Activated CD8-positive, alpha-beta T cell treated with anti-CD3 and anti-CD28 coated beads for 36 hours (primary cell): ENCODE measurements around the gene CSPG5. TPM values are rescaled to one million over a fixed set of nuclear protein-coding genes. Genes with fewer than 3 reads are reported as not detected.

Experiments
- ATAC-seq: fragments of 200-7000 bp; cut with Tn5 transposase; one replicate; pipeline ENCODE4 v1.10.0; 2021; ENCODE audit warnings: mild to moderate bottlenecking, moderate library complexity
- CTCF ChIA-PET: fragments of 350-600 bp; sonication (Branson Sonifier 250); formaldehyde crosslinking; loops from one replicate; lab custom pipeline; 2021; ENCODE audit warnings: antibody characterized with exemption; lab: Charles Lee
- POLR2A ChIA-PET: fragments of 350-600 bp; sonication (Branson Sonifier 250); formaldehyde crosslinking; loops from one replicate; lab custom pipeline; 2021; ENCODE audit warnings: antibody characterized with exemption; lab: Charles Lee
- DNase-seq: peaks from one replicate; pipeline ENCODE4 v3.0.0-alpha.2; 2020
- H3K27ac Mint-ChIP-seq: one replicate; pipeline ENCODE4 v1.8.0; 2021; ENCODE audit warnings: mild to moderate bottlenecking, mixed read lengths
- H3K27me3 Mint-ChIP-seq: one replicate; pipeline ENCODE4 v1.8.0; 2021; ENCODE audit warnings: mixed read lengths
- H3K36me3 Mint-ChIP-seq: one replicate; pipeline ENCODE4 v1.8.0; 2021; ENCODE audit warnings: low read depth, mixed read lengths
- H3K4me1 Mint-ChIP-seq: one replicate; pipeline ENCODE4 v1.8.0; 2021; ENCODE audit warnings: low read depth, mixed read lengths
- H3K4me3 Mint-ChIP-seq: one replicate; pipeline ENCODE4 v1.8.0; 2021; ENCODE audit warnings: mild to moderate bottlenecking, moderate library complexity, mixed read lengths
- H3K9me3 Mint-ChIP-seq: one replicate; pipeline ENCODE4 v1.8.0; 2021; ENCODE audit warnings: mixed read lengths
- intact Hi-C: fragments of 100-400 bp; cut with micrococcal nuclease; formaldehyde crosslinking; loops from one replicate; pipeline ENCODE4 v1.10.0; 2022
- total RNA-seq, 2 experiments: library from RNA; stranded (reverse); gene quantifications; one replicate each; pipeline ENCODE4 v1.2.3, GENCODE V29; 2021
- TF ChIP-seq, protein P1 (sequence below): fragments of 200-600 bp; IDR thresholded peaks from one replicate; pipeline ENCODE4 v1.8.0; 2022; ENCODE audit warnings: antibody characterized with exemption, mild to moderate bottlenecking

CSPG5 gene, protein sequence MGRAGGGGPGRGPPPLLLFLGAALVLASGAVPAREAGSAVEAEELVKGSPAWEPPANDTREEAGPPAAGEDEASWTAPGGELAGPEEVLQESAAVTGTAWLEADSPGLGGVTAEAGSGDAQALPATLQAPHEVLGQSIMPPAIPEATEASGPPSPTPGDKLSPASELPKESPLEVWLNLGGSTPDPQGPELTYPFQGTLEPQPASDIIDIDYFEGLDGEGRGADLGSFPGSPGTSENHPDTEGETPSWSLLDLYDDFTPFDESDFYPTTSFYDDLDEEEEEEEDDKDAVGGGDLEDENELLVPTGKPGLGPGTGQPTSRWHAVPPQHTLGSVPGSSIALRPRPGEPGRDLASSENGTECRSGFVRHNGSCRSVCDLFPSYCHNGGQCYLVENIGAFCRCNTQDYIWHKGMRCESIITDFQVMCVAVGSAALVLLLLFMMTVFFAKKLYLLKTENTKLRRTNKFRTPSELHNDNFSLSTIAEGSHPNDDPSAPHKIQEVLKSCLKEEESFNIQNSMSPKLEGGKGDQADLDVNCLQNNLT
- under 1 TPM; 0.54 to 0.58 TPM for total RNA-seq

DNA sequence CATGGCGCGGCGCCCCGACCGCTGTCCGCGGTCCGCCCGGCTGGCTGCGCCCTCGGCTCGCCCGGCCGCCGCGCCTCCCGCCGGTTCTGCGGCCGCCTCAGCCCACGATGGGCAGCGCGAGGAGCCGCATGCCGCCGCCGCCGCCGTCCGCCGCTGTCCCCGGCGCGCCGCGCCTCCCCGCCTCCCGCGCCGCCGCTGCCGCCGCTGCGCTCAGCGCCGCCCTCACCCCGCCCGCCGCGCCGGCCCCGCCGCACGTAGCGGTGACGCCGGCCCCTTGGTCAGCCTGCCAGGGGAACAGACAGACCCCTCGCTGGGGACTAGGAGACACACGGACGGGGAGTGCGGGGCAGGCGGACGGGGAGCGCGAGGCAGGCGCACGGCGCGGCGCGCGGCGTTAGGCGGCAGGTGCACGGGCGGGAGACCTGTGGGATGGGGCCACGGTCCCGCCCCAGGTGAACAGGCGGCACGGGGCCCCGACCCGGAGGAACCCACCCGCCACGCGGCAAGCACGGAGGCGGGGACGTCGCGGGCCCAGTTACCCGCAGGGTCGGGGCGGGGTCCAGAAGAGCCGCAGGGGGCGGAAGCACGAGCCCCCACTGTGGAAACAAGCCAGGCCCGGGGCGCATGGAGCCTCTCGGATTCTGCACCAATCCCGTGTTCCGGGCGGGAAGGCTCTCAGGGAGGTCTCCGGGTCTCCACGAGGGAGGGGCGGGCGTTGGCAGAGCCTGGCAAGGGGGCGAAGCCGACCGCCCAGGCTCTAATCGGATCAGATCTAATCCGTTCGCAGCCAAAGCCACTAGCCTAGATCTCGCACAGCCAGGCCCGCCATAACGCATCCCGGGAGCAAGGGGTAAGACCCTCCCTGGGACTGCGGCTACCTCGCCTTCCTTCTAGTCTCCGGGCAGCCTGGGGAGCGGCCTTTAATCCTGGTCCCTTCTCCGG lies at the start of gene CSPG5:
Gene CSPG5, minus strand, starts transcription at position 175 of the 942 bp plus-strand sequence. Its CDS starts 172 bp downstream, at position 3.
- DNase-seq (peak; percentile 27), ATAC-seq (peak; percentile 46)
- H3K4me1 Mint-ChIP-seq, result no peaks in the 10 kb centered on the region
- intact Hi-C loops, result no loop called here
- TF ChIP-seq, protein P1, sequence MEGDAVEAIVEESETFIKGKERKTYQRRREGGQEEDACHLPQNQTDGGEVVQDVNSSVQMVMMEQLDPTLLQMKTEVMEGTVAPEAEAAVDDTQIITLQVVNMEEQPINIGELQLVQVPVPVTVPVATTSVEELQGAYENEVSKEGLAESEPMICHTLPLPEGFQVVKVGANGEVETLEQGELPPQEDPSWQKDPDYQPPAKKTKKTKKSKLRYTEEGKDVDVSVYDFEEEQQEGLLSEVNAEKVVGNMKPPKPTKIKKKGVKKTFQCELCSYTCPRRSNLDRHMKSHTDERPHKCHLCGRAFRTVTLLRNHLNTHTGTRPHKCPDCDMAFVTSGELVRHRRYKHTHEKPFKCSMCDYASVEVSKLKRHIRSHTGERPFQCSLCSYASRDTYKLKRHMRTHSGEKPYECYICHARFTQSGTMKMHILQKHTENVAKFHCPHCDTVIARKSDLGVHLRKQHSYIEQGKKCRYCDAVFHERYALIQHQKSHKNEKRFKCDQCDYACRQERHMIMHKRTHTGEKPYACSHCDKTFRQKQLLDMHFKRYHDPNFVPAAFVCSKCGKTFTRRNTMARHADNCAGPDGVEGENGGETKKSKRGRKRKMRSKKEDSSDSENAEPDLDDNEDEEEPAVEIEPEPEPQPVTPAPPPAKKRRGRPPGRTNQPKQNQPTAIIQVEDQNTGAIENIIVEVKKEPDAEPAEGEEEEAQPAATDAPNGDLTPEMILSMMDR, result no peak
- ChIA-PET CTCF (no interaction called here), POLR2A (no interaction called here)
- no peak within 1 kb of the TSS for H3K27ac Mint-ChIP-seq
- peak within 1 kb of the TSS; percentile 60 for H3K4me3 Mint-ChIP-seq
- peaks cover 20% of the 10 kb centered on the region for H3K27me3 Mint-ChIP-seq
- no peaks in the 10 kb centered on the region for H3K36me3 Mint-ChIP-seq
- no peaks in the 10 kb centered on the region for H3K9me3 Mint-ChIP-seq

DNA sequence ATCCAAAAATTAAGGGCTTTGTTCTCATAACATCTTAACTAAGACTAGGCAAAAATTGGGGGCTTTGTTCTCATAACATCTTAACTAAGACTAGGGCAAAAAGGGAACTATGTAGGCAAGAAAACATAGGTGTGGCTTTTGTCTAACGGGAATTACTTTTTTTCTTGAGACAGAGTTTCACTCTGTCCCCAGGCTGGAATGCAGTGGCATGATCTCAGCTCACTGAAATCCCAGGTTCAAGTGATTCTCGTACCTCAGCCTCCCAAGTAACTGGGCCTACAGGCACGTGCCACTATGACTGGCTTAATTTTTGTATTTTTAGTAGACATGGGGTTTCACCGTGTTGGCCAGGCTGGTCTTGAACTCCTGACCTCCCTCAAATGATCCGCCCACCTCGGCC lies 49.8 kb upstream of the CSPG5 start:
- H3K4me3 Mint-ChIP-seq, result no peak overlapping the region
- no peaks in the 10 kb centered on the region for H3K27me3 Mint-ChIP-seq
- no peak for DNase-seq
- H3K9me3 Mint-ChIP-seq, result no peaks in the 10 kb centered on the region
- TF ChIP-seq, protein P1, result no peak
- no peaks in the 10 kb centered on the region for H3K4me1 Mint-ChIP-seq
- POLR2A ChIA-PET, result interaction anchor here (1.6 kb wide), 1 partner anchor 11 kb away, joined by 4 read pairs; no protein-coding TSS in a partner anchor
- H3K36me3 Mint-ChIP-seq, result peaks cover 39% of the 10 kb centered on the region
- no peak for ATAC-seq
- CTCF ChIA-PET, result interaction anchor here (3.1 kb wide), 1 partner anchor 11 kb away, joined by 13 read pairs; no protein-coding TSS in a partner anchor
- no peak overlapping the region for H3K27ac Mint-ChIP-seq
- intact Hi-C loops, result no loop called here

GRCh38 chr3:47622671-47623461 lies 44.2 kb upstream of the CSPG5 start:
- CTCF ChIA-PET, result interaction anchor here (1.1 kb wide), 1 partner anchor 101 kb away, joined by 3 read pairs; no protein-coding TSS in a partner anchor
- TF ChIP-seq, protein P1, result no peak
- Mint-ChIP-seq H3K4me3 (no peak overlapping the region), H3K27ac (peak overlapping the region; percentile 17), H3K27me3 (no peaks in the 10 kb centered on the region), H3K9me3 (no peaks in the 10 kb centered on the region), H3K36me3 (peaks cover 44% of the 10 kb centered on the region), H3K4me1 (no peaks in the 10 kb centered on the region)
- no peak for ATAC-seq
- POLR2A ChIA-PET, result no interaction called here
- no peak for DNase-seq
- intact Hi-C loops, result no loop called here

DNA sequence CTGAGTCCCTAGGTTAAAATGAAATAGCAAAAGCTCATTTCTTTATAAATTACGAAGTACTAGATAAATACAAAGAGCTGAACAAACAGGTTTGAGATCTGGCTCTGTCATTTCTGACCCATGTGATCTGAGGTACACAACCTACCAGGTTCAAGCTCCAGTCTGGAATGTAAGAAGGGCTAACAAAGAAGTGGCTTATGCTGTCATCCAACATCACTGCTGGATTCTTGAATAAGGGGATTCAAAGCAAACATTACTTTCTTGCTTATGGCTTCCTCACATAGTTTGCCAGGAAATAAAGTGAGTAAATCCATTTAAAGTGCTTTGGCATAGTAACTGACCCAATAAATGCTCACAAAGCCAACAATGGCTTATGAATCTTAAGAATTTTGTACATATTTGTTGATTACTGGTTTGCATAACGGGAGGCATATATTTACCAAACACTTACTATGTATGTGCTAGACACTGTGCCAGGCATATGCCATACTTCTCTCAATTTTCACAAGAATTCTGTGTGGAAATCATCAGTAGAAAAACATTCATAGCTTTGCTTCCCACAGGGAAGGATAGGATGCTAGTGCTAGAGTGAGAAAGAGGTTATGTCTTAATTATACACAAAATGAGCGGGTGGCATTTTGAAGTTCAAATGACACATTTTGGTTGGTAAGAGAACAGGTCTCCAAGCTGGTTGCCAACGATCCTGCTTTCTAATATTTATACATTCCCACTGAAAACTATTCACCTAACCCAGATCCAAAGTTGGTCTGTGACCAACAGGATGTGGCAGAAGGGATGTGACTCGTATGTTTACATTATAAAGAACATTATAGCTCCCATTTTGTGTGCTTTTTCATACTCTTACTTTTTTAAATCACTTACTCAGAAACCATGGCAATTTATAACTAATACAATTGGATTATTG lies 38.7 kb upstream of the CSPG5 start:
- CTCF ChIA-PET, result interaction anchor here (1.4 to 3.3 kb wide), 4 partner anchors 10 to 95 kb away, joined by 3 to 13 read pairs (median 8); no protein-coding TSS in a partner anchor
- Mint-ChIP-seq H3K4me3 (no peak overlapping the region), H3K27ac (no peak overlapping the region), H3K27me3 (no peaks in the 10 kb centered on the region), H3K36me3 (peaks cover 38% of the 10 kb centered on the region), H3K4me1 (no peaks in the 10 kb centered on the region), H3K9me3 (no peaks in the 10 kb centered on the region)
- POLR2A ChIA-PET, result interaction anchor here (0.7 to 1.5 kb wide), 3 partner anchors 10 to 104 kb away, joined by 3 to 4 read pairs (median 3); partner anchors contain the start of gene ELP6
- intact Hi-C loops, result no loop called here
- TF ChIP-seq, protein P1, result no peak
- DNase-seq, result no peak
- ATAC-seq, result no peak
